GM10248 (cell line): ENCODE data around the gene INPP4B.

Experiments
- CTCF ChIA-PET: fragments of 300-600 bp; sonication (Branson Sonifier 250); formaldehyde crosslinking; extraction: SDS; loops from one replicate; lab custom pipeline; 2021; ENCODE audit warnings: antibody characterized with exemption; lab: Yijun Ruan, JAX
- POLR2A ChIA-PET: fragments of 350-650 bp; sonication (Branson Sonifier 250); formaldehyde crosslinking; extraction: SDS; loops from one replicate; lab custom pipeline; 2020; ENCODE audit warnings: antibody characterized with exemption; lab: Yijun Ruan, JAX
- DNase-seq: peaks from one replicate; pipeline ENCODE4 v3.0.0; 2012; ENCODE audit errors: extremely low spot score
- TF ChIP-seq, protein P1 (sequence below): IDR thresholded peaks from 2 replicates; pipeline ENCODE4 v1.5.1; 2012; ENCODE audit warnings: mild to moderate bottlenecking, low read depth; ENCODE audit errors: extremely low read depth, missing control alignments, control extremely low read depth

The INPP4B gene

DNA sequence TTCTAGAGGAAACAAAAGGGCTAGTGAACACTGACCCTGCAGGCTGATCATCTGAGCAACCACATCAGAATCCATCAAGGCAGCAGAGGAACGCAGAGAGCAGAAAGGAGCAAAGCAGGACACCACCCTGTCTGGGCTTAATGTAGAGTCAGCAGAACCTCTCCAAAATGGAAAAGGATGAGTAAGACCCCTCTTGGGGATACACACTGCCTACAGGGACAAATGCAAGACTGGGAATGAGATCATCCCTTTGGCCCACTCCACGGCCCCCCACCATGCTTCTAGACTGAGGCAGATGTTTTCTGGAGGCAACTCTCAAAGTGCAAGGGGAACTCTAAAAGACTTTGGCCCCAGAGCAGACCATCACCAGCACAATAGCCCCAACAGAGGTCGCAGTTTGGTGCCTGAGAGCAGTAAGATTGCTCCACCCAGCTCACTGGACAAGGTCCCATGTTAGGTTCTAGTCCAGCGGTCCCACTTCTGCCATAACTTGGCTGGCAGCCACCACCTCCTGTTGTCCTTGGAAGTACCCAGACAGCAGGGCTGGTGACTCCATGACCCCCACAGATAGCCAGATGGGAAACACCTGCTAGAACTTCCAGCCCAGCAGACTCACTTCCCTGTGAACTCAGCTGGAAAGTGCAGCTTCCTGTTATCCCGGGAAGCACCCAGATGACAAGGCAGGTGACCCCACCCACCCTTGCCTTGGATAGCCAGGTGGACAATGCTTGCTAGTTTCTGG lies 372.7 kb downstream of the INPP4B start:
- POLR2A ChIA-PET, result no interaction called here
- no peak for DNase-seq
- TF ChIP-seq, protein P1, sequence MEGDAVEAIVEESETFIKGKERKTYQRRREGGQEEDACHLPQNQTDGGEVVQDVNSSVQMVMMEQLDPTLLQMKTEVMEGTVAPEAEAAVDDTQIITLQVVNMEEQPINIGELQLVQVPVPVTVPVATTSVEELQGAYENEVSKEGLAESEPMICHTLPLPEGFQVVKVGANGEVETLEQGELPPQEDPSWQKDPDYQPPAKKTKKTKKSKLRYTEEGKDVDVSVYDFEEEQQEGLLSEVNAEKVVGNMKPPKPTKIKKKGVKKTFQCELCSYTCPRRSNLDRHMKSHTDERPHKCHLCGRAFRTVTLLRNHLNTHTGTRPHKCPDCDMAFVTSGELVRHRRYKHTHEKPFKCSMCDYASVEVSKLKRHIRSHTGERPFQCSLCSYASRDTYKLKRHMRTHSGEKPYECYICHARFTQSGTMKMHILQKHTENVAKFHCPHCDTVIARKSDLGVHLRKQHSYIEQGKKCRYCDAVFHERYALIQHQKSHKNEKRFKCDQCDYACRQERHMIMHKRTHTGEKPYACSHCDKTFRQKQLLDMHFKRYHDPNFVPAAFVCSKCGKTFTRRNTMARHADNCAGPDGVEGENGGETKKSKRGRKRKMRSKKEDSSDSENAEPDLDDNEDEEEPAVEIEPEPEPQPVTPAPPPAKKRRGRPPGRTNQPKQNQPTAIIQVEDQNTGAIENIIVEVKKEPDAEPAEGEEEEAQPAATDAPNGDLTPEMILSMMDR, result no peak
- CTCF ChIA-PET, result no interaction called here

DNA sequence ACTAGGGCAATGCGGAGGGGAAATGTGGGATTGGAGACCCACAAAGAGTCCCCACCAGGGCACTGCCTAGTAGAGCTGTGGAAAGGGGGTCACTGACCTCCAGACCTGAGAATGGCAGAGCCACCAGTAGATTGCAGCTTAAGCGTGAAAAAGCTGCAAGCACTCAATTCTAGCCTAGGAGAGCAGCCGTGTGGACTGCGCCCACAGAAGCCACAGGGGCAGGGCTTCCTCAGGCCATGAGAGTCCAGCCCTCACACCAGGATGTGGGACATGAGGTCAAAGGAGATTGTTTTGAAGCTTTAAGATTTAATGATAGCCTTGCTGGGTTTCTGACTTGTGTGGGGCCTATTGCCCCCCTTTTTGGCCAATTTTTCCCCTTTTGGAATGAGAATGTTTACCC lies 379.0 kb downstream of the INPP4B start:
- POLR2A ChIA-PET, result no interaction called here
- TF ChIP-seq, protein P1, result no peak
- no peak for DNase-seq
- CTCF ChIA-PET, result interaction anchor here (2.4 kb wide), 1 partner anchor 10 kb away, joined by 5 read pairs; no protein-coding TSS in a partner anchor

DNA sequence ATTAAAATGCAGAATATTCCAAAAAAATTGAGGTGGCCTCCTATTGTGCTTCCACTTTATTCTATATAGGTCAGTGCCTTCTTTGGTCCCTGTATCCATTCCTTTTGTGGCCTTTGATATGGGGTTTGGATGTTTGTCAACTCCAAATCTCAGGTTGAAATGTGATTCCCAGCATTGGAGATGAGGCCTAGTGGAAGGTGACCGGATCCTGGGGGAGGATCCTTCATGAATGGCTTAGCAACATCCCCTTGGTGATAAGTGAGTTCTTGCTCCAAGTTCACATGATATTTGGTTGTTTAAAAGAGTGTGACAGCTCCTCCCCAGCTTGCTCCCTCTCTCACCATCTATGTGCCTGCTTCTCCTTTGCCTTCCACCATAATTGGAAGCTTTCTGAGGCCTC lies 380.6 kb downstream of the INPP4B start:
- CTCF ChIA-PET, result no interaction called here
- TF ChIP-seq, protein P1, result no peak
- DNase-seq, result no peak
- POLR2A ChIA-PET, result no interaction called here

DNA sequence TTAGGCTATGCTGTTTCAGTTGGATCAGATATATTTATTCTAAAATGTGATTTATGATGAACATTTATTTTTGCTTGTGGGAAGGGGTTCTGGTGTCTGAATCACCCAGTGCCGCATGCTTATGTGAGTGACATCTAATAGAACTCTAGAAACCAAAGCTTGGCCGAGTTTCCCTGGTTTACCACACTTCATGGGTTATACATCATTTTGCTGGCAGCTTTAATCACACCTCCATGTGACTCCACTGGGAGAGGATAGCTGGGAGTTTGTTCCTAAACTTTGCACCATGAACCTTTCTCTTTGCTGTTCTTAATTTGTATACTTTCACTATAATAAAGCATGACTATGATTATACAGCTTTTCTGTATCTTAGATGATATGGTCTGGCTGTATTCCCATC lies 382.9 kb downstream of the INPP4B start:
- DNase-seq, result no peak
- CTCF ChIA-PET, result no interaction called here
- TF ChIP-seq, protein P1, result no peak
- POLR2A ChIA-PET, result no interaction called here

DNA sequence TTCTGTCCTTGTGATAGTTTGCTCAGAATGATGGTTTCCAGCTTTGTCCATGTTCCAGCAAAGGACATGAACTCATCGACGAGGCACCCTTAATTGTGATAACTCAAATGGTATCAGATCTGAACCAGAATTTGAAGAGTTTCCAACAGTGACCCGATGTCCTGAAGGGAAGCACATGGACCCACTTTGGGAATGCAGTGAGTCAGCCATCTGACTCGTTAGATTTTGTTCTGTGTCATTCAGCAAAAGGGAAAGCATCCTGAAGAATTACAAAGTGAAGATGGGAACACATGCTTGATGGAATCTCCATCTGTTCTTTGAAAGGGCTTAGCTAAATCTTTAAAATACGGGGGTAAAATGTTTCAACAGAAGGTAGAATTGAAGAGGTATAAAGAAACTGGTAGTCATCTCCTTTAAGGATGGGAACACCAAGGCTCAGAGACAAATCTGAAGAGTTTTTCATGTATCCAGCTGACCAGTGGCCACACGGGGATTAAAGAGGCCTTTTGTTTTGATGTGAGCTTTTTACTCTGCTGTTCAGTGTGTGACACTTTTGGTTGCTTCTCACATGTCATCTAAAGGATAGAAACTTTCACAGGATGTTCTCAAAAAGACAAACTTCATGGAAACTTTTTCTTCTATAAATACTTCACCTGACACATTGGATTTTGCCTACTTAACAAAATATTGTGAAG lies 393.8 kb downstream of the INPP4B start:
- ChIA-PET CTCF (no interaction called here), POLR2A (no interaction called here)
- DNase-seq, result no peak
- TF ChIP-seq, protein P1, result no peak

DNA sequence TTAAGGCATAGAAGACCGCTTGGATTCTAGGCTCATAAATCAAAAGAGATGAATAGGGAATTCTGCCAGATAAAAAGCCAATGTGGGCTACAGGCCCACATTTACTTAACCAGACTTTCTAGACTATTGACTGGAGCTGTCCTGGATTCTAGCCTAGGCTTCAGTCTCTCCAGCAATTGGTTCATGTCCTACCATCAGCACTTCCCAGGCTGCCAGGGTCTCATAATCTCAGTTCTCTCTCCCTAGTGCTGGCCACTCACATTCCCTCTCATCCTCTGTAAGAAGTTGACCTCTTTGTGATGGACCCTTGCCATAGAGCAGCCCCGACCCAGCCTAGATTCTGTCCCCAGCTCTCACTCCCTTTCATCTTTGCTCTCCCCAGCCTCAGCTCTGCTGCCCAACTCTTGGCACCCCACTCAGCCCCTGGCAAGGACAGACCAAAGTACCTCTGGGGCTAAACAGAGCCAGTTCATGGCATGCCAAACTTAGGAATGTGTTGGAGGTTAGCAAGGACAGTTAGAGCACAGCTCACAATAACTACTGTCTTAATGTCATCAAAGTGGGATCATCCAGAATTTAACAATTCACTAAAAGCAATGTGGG lies 396.2 kb downstream of the INPP4B start:
- POLR2A ChIA-PET, result no interaction called here
- CTCF ChIA-PET, result interaction anchor here (1.3 kb wide), 1 partner anchor 11 kb away, joined by 3 read pairs; no protein-coding TSS in a partner anchor
- DNase-seq, result no peak
- TF ChIP-seq, protein P1, result no peak
